HL-60 (cell line): ENCODE data around the gene POLR2C.

Source experiments
- DNase-seq, 2 experiments: peaks; one replicate each; pipeline ENCODE4 v3.0.0-alpha.2; 2010 to 2020; ENCODE audit warnings: low read depth in 1 of 2, low spot score in 1 of 2
- H3K27ac ChIP-seq: fragments of 250-450 bp; sonication (Bioruptor Pico); replicated peaks from 2 replicates; pipeline ENCODE4 v1.5.1; 2020; ENCODE audit warnings: mild to moderate bottlenecking, moderate library complexity
- H3K27me3 ChIP-seq: fragments of 250-450 bp; sonication (Bioruptor Pico); 2 replicates; pipeline ENCODE4 v1.5.1; 2021; ENCODE audit warnings: mild to moderate bottlenecking, moderate library complexity; ENCODE audit not compliant: insufficient read depth, poor library complexity, severe bottlenecking
- H3K4me3 ChIP-seq: replicated peaks from 2 replicates; pipeline ENCODE4 v1.5.1; 2011; ENCODE audit warnings: mild to moderate bottlenecking, control low read depth, low read length; ENCODE audit not compliant: insufficient read depth
- GABPA ChIP-seq: IDR thresholded peaks from 2 replicates; pipeline ENCODE4 v1.6.1; 2012; ENCODE audit warnings: low read depth
- POLR2AphosphoS5 ChIP-seq: IDR thresholded peaks from 2 replicates; pipeline ENCODE4 v1.6.1; 2012; ENCODE audit warnings: low read depth
- REST ChIP-seq: IDR thresholded peaks from 2 replicates; pipeline ENCODE4 v1.6.1; 2012; ENCODE audit warnings: low read depth; ENCODE audit not compliant: insufficient replicate concordance
- SPI1 ChIP-seq: IDR thresholded peaks from 2 replicates; pipeline ENCODE4 v1.6.1; 2012; ENCODE audit warnings: low read depth, mild to moderate bottlenecking, borderline replicate concordance
- TF ChIP-seq, protein P1 (sequence below): IDR thresholded peaks from one replicate; pipeline ENCODE4 v1.5.1; 2011; ENCODE audit warnings: low read length, control low read depth, inconsistent platforms; ENCODE audit not compliant: insufficient read depth

POLR2C gene

GRCh38 chr16:57464523-57464922, 2.0 kb downstream of the POLR2C start:
- H3K4me3 ChIP-seq = no peak overlapping the region
- TF ChIP-seq SPI1 = no peak
- no peak for DNase-seq
- H3K27ac ChIP-seq = no peak overlapping the region
- no peaks in the 10 kb centered on the region for H3K27me3 ChIP-seq

- H3K27me3 ChIP-seq = no peaks in the 10 kb centered on the region
- TF ChIP-seq REST (no peak), POLR2AphosphoS5 (no peak), SPI1 (no peak), GABPA (no peak)
- TF ChIP-seq, protein P1, sequence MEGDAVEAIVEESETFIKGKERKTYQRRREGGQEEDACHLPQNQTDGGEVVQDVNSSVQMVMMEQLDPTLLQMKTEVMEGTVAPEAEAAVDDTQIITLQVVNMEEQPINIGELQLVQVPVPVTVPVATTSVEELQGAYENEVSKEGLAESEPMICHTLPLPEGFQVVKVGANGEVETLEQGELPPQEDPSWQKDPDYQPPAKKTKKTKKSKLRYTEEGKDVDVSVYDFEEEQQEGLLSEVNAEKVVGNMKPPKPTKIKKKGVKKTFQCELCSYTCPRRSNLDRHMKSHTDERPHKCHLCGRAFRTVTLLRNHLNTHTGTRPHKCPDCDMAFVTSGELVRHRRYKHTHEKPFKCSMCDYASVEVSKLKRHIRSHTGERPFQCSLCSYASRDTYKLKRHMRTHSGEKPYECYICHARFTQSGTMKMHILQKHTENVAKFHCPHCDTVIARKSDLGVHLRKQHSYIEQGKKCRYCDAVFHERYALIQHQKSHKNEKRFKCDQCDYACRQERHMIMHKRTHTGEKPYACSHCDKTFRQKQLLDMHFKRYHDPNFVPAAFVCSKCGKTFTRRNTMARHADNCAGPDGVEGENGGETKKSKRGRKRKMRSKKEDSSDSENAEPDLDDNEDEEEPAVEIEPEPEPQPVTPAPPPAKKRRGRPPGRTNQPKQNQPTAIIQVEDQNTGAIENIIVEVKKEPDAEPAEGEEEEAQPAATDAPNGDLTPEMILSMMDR = no peak
- no peak overlapping the region for H3K4me3 ChIP-seq
- no peak for DNase-seq
- H3K27ac ChIP-seq = no peak overlapping the region
Observed at GRCh38 chr16:57468346-57468745, 5.9 kb downstream of the POLR2C start.

GRCh38 chr16:57469046-57469445, 6.6 kb downstream of the POLR2C start:
- TF ChIP-seq SPI1 (no peak), REST (no peak), GABPA (no peak), POLR2AphosphoS5 (no peak)
- TF ChIP-seq, protein P1 = no peak
- no peak for DNase-seq
- no peak overlapping the region for H3K27ac ChIP-seq
- H3K27me3 ChIP-seq = no peaks in the 10 kb centered on the region
- no peak overlapping the region for H3K4me3 ChIP-seq

- DNase-seq = no peak
- TF ChIP-seq, protein P1 = no peak
- TF ChIP-seq POLR2AphosphoS5 (no peak), GABPA (no peak), SPI1 (no peak), REST (no peak)
- Histone ChIP-seq H3K4me3 (no peak overlapping the region), H3K27ac (no peak overlapping the region), H3K27me3 (no peaks in the 10 kb centered on the region)
Observed at GRCh38 chr16:57469917-57470470, 7.5 kb downstream of the POLR2C start.
